Activated CD8-positive, alpha-beta memory T cell treated with anti-CD3 and anti-CD28 coated beads, Interleukin-2, amount 50 U/mL, for 4 hours (primary cell): ENCODE data around the gene CUL5.
"Not testable (repeated sequence)": the region's sequence is repeated elsewhere in the genome, so short reads cannot be mapped to it uniquely, and the experiment has no call there.

ENCODE experiments used
- DNase-seq: peaks from one replicate; pipeline ENCODE4 v3.0.0-alpha.2; 2020

CUL5 gene

GRCh38 chr11:108117746-108118371 lies 109.2 kb downstream of the CUL5 start:
- no peak for DNase-seq

GRCh38 chr11:108120936-108121273 lies 112.2 kb downstream of the CUL5 start:
- DNase-seq: not testable (repeated sequence)

GRCh38 chr11:108121274-108122155 lies 112.8 kb downstream of the CUL5 start, which contains the start of gene ACAT1:
TSS of gene ACAT1 (plus strand) at chr11:108121567. CDS start at chr11:108121607, 40 bp downstream.
- DNase-seq: peak; percentile 97

GRCh38 chr11:108122166-108122628 lies 113.5 kb downstream of the CUL5 start:
- DNase-seq: no peak

GRCh38 chr11:108125096-108125495 lies 116.4 kb downstream of the CUL5 start:
- DNase-seq: no peak

- no peak for DNase-seq
These were observed 120.1 kb downstream of the CUL5 start for GRCh38 chr11:108128772-108129171.

GRCh38 chr11:108131993-108132392 lies 123.3 kb downstream of the CUL5 start:
- no peak for DNase-seq

GRCh38 chr11:108132993-108133538 lies 124.4 kb downstream of the CUL5 start:
- not testable (repeated sequence) for DNase-seq

GRCh38 chr11:108135845-108136544 lies 127.3 kb downstream of the CUL5 start:
- peak; percentile 32 for DNase-seq

GRCh38 chr11:108137212-108137611 lies 128.5 kb downstream of the CUL5 start:
- DNase-seq: no peak

GRCh38 chr11:108142304-108142703 lies 133.6 kb downstream of the CUL5 start:
- no peak for DNase-seq

GRCh38 chr11:108144615-108145014 lies 135.9 kb downstream of the CUL5 start:
- no peak for DNase-seq

GRCh38 chr11:108147150-108147549 lies 138.5 kb downstream of the CUL5 start:
- DNase-seq: no peak

- DNase-seq: no peak
These were observed 139.9 kb downstream of the CUL5 start for GRCh38 chr11:108148556-108148955.

- DNase-seq: no peak
These were observed 145.9 kb downstream of the CUL5 start for GRCh38 chr11:108154591-108154990.
